ENCODE data around the gene RRP8. TPM values are rescaled to one million over a fixed set of nuclear protein-coding genes. Genes with fewer than 3 reads are reported as not detected.

The RRP8 gene
- total and polyA plus RNA-seq, 9 of the 15 experiments (the other 6 are each of a cell fraction or from before 2014, with no cell fraction given), result 5.7 to 47.3 (median 32.6) TPM

GRCh38 chr11:6583584-6583983 is 19.8 kb downstream of the RRP8 start (continued):
- no peak for TF ChIP-seq POLR2G (IDR thresholded peaks at IDR 0.05; ENCODE audit: low read depth, low read length)
- peak; percentile 86 for TF ChIP-seq ZNF280A (IDR thresholded peaks at IDR 0.05; ENCODE audit: low read depth, partially characterized antibody)
- peak; percentile 75; the same call in 1 of the 2 replicates for TF ChIP-seq CBX5 (IDR thresholded peaks at IDR 0.05; ENCODE audit: borderline replicate concordance, low read depth)
- TF ChIP-seq ARID3A (IDR thresholded peaks at IDR 0.05; ENCODE audit: borderline replicate concordance, low read depth, low read length), result peak; percentile 73; the same call in 1 of the 2 replicates
- TF ChIP-seq PBX2 (CRISPR knock-in tag; IDR thresholded peaks at IDR 0.05; ENCODE audit: low read depth), result no peak
- peak; percentile 69 for TF ChIP-seq PBX2 (tag; conservative IDR thresholded peaks at IDR 0.05; ENCODE audit: low read depth)
- TF ChIP-seq PHF20 (IDR thresholded peaks at IDR 0.05; ENCODE audit: partially characterized antibody), result no peak
- TF ChIP-seq TRIM28 (IDR thresholded peaks at IDR 0.05), result peak; percentile 83
- TF ChIP-seq BACH1 (tag; IDR thresholded peaks at IDR 0.05), result no peak
- TF ChIP-seq ZEB2 (IDR thresholded peaks at IDR 0.05), result no peak
- TF ChIP-seq MEIS2 (IDR thresholded peaks at IDR 0.05; ENCODE audit: partially characterized antibody), result peak; percentile 52
- no peak for TF ChIP-seq ELF2 (CRISPR knock-in tag; IDR thresholded peaks at IDR 0.05)
- TF ChIP-seq ATF7 (IDR thresholded peaks at IDR 0.05), result no peak

All from K562 (cell line).